ENCODE measurements around the gene LNX2.
"Not testable (repeated sequence)": the region's sequence is repeated elsewhere in the genome, so short reads cannot be mapped to it uniquely, and the experiment has no call there.

Gene LNX2

GRCh38 chr13:27636589-27637288 lies 16.4 kb upstream of the LNX2 start:
- DNase-seq (ENCODE audit: low spot score): no peak

GRCh38 chr13:27635266-27635665 lies 14.9 kb upstream of the LNX2 start:
- no peak for DNase-seq (ENCODE audit: low spot score)

- no peak for DNase-seq (ENCODE audit: low spot score)
Observed at GRCh38 chr13:27634791-27635190, 14.5 kb upstream of the LNX2 start.

DNA sequence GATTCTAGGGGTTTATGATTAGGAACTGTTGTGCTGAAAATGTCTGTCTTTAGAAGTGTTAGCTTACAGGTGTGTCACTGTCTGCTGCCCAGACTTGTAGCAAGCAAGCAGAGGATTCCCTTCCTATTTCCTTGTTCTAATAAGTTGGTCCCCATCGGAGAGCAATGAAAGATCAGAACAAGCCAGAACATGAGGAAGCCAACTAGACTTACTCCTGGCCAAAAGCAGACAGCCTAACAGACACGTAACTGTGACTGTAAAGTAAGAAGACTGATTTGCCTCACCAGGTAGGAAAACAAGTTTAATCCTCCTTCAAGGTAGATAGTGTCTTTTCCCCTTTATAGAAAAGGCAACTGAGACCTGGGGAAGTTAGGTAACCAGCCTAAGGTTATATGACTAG lies 13.9 kb upstream of the LNX2 start:
- DNase-seq (ENCODE audit: low spot score): no peak

DNA sequence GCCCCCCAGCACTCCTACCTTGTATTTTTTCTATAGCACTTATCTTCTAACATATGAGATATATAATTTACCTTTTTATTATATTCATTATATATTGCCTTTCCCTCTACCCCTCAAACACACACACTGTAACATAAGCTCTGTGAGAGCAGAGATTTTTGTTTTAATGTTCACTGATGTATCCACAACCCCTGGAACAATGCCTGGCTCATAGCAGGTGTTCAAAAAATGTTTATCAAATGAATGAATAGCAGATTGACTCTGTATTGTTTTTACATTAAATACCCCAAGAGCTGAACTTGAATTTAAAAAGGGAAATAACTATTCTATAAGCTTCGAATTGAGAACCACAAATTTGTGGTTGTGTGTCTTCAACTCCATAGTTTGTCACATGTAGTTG lies 12.3 kb upstream of the LNX2 start:
- no peak for DNase-seq (ENCODE audit: low spot score)

GRCh38 chr13:27632214-27632613 lies 11.9 kb upstream of the LNX2 start:
- no peak for DNase-seq (ENCODE audit: low spot score)

DNA sequence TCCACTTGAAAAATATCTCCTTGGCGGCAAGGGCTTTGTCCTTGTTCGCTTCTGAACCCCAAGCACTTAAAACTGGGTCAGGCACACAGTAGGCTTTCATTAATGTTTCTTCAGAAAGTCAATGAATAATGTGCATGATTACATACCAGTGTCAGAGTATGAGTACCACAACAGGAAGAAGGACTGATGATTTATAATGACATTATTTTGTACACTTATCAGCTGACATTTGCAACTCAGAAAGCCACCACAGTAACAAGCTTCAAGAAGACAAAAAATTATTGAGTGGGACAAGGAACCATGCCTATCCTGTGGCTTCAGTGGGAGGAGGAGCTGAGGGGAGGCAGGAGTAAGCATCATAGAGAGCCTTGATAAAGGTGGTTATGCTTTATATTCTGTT lies 11.3 kb upstream of the LNX2 start:
- no peak for DNase-seq (ENCODE audit: low spot score)

GRCh38 chr13:27631156-27631555 lies 10.8 kb upstream of the LNX2 start:
- no peak for DNase-seq (ENCODE audit: low spot score)

GRCh38 chr13:27628766-27629165 lies 8.4 kb upstream of the LNX2 start:
- DNase-seq (ENCODE audit: low spot score): not testable (repeated sequence)

DNA sequence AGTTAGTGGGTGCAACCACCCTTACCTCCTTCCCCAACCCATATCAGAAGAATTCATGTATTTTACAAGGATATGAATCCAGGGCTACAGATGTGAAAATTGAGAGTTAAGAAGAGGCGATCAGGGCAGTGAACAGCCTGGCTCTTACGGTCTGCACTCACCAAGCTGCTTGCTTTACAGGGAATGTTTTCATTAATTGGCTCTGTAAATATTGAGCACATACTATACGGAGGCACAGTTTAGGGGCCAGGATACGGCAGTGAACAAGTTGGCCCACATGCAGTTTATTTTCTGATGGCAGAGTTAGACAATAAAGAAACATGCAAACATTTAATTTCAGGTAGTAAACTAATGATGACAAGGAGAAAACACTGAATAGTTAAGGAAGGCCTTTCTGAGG lies 7.8 kb upstream of the LNX2 start:
- no peak for DNase-seq (ENCODE audit: low spot score)

DNA sequence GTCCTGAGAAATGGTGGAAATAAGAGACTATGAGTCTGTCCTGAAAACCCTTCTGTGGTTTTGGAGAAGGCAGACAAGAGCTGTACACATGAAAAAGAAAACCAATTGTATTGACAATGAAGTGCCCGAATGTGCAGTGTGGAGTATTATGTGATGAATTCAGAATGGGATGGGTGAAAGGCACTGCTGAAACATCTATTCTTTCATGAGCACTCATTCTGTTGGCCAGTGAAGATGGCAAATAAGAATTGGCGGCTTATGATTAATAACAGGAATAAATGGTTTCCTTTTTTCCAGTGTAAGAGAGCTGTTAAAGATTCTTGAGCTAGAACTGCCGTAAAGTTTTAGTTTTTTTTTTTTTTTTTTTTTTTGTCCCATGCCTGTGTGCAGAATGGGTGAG lies 7.1 kb upstream of the LNX2 start:
- DNase-seq (ENCODE audit: low spot score): no peak

DNA sequence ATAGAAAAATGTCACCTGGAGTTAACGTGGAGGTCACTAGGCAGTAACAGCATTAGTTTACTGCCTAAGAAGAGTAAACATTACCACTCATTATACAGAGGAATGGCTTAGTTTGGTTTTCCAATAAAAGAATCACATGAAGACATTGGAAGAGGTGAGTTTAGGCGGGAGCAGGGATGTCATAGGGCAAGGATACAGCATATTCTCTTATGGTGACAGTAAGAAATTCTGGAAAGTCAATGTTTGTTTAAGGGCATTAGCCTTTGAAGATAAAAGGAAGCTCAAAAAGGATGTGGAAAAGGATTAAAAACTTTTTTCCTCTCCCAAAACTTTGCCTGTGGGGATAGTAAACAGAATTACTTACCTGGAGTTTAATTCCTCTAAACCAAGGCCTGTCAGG lies 5.5 kb upstream of the LNX2 start:
- no peak for DNase-seq (ENCODE audit: low spot score)

DNA sequence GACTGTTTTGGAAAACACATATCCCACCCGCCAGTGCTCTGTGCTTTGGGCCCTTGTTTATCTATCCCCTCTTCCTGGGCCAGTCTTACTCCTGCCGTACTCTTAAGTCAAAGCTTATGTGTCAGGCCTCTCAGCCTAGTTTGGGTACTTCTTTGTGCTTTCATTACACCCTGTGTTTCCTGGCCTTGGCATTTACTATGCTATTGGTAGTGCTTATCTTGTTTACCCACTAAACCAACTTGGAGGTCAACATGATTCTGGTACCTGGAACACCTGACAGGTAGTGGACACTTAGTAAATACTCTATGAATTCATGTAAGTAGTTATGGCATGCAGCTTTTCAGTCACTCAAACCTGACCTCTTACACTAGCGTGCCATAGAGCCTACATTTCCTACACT lies 3.7 kb upstream of the LNX2 start:
- DNase-seq (ENCODE audit: low spot score): no peak

- peak; percentile 16 for DNase-seq (ENCODE audit: low spot score)
Observed at GRCh38 chr13:27622881-27623280, 2.6 kb upstream of the LNX2 start.

GRCh38 chr13:27622102-27622820 lies 1.9 kb upstream of the LNX2 start:
- DNase-seq (ENCODE audit: low spot score): peak; percentile 49

GRCh38 chr13:27621366-27622101 lies 1.2 kb upstream of the LNX2 start, which contains the start of gene POLR1D:
POLR1D (plus strand) TSS chr13:27621892; CDS start chr13:27621984, 92 bp downstream.
- DNase-seq (ENCODE audit: low spot score): peak; percentile 78

- DNase-seq (ENCODE audit: low spot score): no peak
Observed at GRCh38 chr13:27621116-27621365, 712 bp upstream of the LNX2 start.

- peak; percentile 51 for DNase-seq (ENCODE audit: low spot score)
Observed at GRCh38 chr13:27619728-27620376, 477 bp downstream of the LNX2 start.

- peak; percentile 40 for DNase-seq (ENCODE audit: low spot score)
Observed at GRCh38 chr13:27619093-27619727, 1.1 kb downstream of the LNX2 start.

DNA sequence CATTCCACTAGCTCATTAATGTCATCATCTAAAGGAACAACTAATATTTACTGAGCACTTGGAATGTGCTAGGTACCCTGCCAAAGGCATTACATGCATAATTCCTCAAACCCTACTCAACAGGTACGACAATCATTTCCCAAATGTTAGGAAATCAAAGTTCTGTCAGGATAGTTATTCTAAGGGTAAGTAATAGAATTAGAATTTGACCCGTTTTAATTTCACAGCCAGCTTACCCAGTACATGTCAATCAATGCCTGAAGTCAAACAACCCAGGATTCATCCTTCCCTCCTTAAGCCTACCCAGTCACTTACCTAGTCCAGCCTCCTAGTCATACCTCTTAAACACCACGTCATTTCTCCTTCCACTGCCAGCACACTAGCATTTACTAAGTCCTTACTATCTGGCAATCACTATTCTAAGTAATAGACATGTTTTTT lies 2.4 kb downstream of the LNX2 start:
- no peak for DNase-seq (ENCODE audit: low spot score)

DNA sequence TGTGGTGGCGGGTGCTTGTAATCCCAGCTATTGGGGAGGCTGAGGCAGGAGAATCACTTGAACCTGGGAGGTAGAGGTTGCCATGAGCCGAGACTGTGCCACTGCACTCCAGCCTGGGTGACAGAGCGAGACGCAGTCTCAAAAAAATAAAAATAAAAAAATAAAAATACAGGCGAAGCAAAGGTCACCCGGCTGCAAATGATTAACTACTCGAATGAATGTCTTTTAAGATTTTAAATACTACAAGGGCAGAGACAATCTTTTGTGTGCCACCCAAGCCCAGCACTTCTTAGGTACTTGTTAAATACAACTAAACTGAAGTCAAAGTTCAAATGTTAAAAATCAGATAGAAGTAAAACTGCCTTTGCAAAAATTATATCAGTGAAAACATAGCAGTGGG lies 6.7 kb downstream of the LNX2 start:
- DNase-seq (ENCODE audit: low spot score): no peak

- peak; percentile 46 for DNase-seq (ENCODE audit: low spot score)
Observed at GRCh38 chr13:27607125-27607524, 13.2 kb downstream of the LNX2 start.

All from RKO (cell line).